PFSK-1 (cell line): ENCODE measurements around the gene ZNF662.

Experiments
- POLR2AphosphoS5 ChIP-seq: IDR thresholded peaks from 2 replicates; pipeline ENCODE4 v1.6.1; 2012; ENCODE audit warnings: low read depth, mild to moderate bottlenecking, control low read depth, low read length, moderate library complexity
- REST ChIP-seq, 2 experiments: IDR thresholded peaks; 2 replicates each; pipeline versions ENCODE4 v1.6.1 to v1.8.0; 2011 to 2012; ENCODE audit warnings: low read depth in 2 of 2, low read length in 2 of 2, control low read depth in 1 of 2, inconsistent platforms in 1 of 2, mild to moderate bottlenecking in 1 of 2, moderate library complexity in 1 of 2; ENCODE audit not compliant: insufficient read depth in 1 of 2

DNA sequence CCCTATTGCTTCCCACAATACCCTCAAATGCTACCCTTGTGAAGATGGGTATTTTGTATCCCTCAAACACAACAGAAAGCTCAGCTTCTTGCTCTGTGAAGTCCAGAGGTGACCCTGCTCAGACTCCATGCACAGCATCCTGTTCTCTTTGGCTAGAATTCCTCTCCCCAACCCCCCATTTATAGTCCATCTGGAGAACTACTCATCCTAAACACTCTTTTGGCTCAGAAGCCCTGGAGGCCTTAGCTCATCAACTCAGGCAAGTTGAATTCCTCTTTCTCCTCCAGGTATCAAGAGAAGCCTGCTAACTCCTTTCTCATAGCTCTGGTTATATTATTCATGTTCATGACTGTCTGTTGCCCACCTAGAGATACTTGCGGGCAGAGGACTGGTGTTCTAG, 54.8 kb downstream of the ZNF662 start:
- no peak for TF ChIP-seq POLR2AphosphoS5
- TF ChIP-seq REST (IDR thresholded peaks at IDR 0.05; ENCODE audit: insufficient read depth in 1 of 2, low read depth in 2 of 2, low read length in 2 of 2) = no peak
